Vagina (tissue), 2 donors: Measurements from ENCODE around the gene SMPD3.

Source experiments
- POLR2A ChIP-seq, 2 donors: fragments of 450-650 bp; IDR thresholded peaks; one replicate each; pipeline ENCODE4 v1.6.1; 2017; ENCODE audit warnings: antibody characterized with exemption in 2 of 2, mild to moderate bottlenecking in 2 of 2, moderate library complexity in 2 of 2
- TF ChIP-seq, protein P1 (sequence below), 3 experiments: fragments of 450-650 bp in 2 of 3; fragments of 200-600 bp in 1 of 3; sonication (generic) in 1 of 3; IDR thresholded peaks; one replicate each; pipeline ENCODE4 v1.5.1; 2017 to 2019; ENCODE audit warnings: antibody characterized with exemption in 3 of 3, mild to moderate bottlenecking in 2 of 3, moderate library complexity in 2 of 3

DNA sequence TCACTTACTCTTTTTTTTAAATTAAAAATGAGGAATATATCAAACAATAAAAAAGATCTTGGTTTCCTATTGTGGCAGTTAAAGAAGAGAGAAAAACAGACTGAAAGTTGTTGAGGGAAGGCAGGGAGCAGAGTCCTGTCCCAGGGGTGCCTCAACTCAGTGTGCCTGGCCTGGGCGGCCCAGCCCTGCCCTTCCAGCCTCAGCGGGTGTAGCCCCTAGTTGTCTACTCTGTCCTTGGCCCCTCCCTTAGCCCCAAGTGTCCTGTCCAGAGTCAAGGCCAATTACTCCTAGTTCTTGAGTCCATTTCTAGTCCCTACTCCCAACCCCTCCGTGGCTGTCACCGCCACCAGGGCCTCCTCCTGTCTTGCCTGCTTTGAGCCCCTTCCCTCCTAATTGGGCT, 52.5 kb downstream of the SMPD3 start:
- no peak for TF ChIP-seq POLR2A (IDR thresholded peaks at IDR 0.05)
- TF ChIP-seq, protein P1, sequence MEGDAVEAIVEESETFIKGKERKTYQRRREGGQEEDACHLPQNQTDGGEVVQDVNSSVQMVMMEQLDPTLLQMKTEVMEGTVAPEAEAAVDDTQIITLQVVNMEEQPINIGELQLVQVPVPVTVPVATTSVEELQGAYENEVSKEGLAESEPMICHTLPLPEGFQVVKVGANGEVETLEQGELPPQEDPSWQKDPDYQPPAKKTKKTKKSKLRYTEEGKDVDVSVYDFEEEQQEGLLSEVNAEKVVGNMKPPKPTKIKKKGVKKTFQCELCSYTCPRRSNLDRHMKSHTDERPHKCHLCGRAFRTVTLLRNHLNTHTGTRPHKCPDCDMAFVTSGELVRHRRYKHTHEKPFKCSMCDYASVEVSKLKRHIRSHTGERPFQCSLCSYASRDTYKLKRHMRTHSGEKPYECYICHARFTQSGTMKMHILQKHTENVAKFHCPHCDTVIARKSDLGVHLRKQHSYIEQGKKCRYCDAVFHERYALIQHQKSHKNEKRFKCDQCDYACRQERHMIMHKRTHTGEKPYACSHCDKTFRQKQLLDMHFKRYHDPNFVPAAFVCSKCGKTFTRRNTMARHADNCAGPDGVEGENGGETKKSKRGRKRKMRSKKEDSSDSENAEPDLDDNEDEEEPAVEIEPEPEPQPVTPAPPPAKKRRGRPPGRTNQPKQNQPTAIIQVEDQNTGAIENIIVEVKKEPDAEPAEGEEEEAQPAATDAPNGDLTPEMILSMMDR (IDR thresholded peaks at IDR 0.05), result no peak
